IPS DF 6.9 (cell line): ENCODE data around the gene PLK5.

ENCODE experiments used
- DNase-seq: peaks from one replicate; pipeline ENCODE4 v3.0.0-alpha.2; 2013; ENCODE audit warnings: low read depth, low spot score
- H3K27ac ChIP-seq: one replicate; pipeline ENCODE4 v1.5.1; 2013; ENCODE audit warnings: low read length, control low read depth
- H3K27me3 ChIP-seq: 2 replicates; pipeline ENCODE4 v1.6.1; 2013; ENCODE audit warnings: mild to moderate bottlenecking, low read length; ENCODE audit not compliant: control insufficient read depth, insufficient read depth
- H3K36me3 ChIP-seq: 2 replicates; pipeline ENCODE4 v1.6.1; 2013; ENCODE audit warnings: low read length; ENCODE audit not compliant: control insufficient read depth, insufficient read depth
- H3K4me1 ChIP-seq: 2 replicates; pipeline ENCODE4 v1.6.1; 2013; ENCODE audit warnings: low read length; ENCODE audit not compliant: control insufficient read depth, insufficient read depth
- H3K4me3 ChIP-seq: 2 replicates; pipeline ENCODE4 v1.5.1; 2013; ENCODE audit warnings: mild to moderate bottlenecking, low read length
- H3K9me3 ChIP-seq: 2 replicates; pipeline ENCODE4 v1.6.1; 2013; ENCODE audit warnings: low read length, inconsistent platforms; ENCODE audit not compliant: control insufficient read depth, insufficient read depth
- WGBS: extraction: QIAGEN DNeasy Blood & Tissue Kit; methylation state at CpG from one replicate; pipeline ENCODE4 v1.1.7; 2013; ENCODE audit warnings: mixed read lengths, missing lambda C conversion rate; ENCODE audit not compliant: insufficient read length, insufficient coverage; 5-methylcytosine and 5-hydroxymethylcytosine counted together

PLK5 gene

DNA sequence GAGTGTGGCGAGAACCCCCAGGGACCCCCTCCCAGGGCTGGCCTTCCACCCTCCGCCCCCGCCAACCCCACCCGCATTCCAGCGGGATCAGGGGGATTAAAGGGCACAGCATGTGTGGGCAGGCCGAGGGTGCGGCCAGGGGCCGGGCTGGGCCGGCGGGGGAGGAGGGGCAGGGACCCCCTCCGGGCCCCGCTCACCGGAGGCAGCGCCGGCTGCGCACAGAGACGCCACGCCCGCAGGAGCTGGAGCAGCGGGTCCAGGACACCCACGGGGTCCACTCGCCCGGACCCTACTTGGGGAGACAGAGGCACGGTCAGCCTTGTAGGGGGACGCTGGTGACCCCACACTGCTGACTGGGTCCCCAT is 13.5 kb upstream of the PLK5 start:
- Histone ChIP-seq H3K36me3 (no peaks in the 10 kb centered on the region), H3K27ac (no peak overlapping the region), H3K4me1 (peaks cover 3% of the 10 kb centered on the region), H3K9me3 (no peaks in the 10 kb centered on the region), H3K4me3 (no peak overlapping the region), H3K27me3 (no peaks in the 10 kb centered on the region)
- no peak for DNase-seq
- whole genome bisulfite sequencing, result no CpG with 5 or more reads among the region's 25 CpGs

DNA sequence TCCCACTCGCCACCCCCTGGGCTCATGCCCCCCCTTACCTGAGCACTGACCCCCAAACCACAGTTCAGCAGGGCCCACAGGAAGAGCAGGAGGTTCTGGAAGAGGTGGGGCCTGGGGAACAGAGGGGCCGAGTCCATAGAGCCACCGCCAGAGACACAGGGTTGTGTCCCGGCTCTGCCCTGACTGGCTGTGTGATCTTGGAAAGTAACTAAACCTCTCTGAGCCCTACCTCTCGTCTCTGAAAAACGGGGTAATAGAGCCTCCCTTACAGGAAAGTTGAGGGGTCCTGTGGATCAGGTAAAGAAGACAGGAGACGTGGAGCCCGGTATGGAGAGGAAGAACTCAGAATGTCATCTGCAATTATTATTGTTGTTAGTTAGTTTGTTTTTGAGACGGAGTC is 13.1 kb upstream of the PLK5 start:
- peaks cover 3% of the 10 kb centered on the region for H3K4me1 ChIP-seq
- no peak overlapping the region for H3K4me3 ChIP-seq
- DNase-seq, result no peak
- no peak overlapping the region for H3K27ac ChIP-seq
- H3K9me3 ChIP-seq, result no peaks in the 10 kb centered on the region
- H3K27me3 ChIP-seq, result no peaks in the 10 kb centered on the region
- no CpG with 5 or more reads among the region's 9 CpGs for WGBS
- no peaks in the 10 kb centered on the region for H3K36me3 ChIP-seq

DNA sequence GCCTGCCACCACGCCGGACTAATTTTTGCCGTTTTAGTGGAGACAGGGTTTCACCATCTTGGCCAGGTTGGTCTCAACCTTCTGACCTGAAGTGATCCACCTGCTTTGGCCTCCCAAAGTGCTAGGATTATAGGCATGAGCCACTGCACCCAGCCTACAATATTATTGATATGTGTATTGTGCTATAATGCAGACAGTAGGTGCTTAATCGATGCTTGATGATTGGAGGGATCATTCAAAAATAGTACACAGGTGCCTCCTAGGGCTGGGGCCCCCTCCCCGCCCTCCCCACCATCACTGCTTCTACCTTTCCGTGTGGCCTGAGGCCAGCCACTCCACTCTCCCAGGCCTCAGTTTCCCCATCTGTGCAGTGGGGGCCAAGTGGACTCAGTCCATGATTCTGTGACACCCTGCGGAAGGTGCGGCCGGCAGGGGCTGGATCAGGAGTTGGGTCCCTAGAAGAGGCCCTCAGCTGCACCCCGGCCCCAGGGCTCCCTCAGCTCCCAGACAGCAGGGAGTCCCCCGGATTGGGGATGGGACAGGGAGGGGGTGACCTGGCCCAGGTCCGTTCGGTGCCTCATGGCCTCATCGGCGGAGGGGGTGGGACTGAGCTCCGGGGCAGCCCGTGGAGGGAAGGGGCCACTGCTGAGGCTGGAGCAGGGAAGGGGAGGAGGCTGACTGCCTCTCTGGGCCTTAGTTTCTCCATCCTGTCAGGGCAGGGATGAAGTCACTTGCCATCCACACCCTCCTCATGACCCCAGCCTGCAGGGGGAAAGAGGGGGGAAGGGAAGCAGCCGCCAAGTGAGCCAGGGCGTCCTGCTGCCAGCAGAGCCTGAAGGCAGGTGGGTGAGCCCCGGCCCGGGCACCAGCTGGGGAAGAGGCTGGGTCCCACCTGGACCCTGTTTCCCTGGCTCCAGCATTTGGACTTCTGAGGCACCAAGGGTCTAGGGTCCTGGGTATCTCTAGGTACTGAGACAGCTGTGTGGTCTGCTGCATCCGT is 12.3 kb upstream of the PLK5 start:
- peaks cover 3% of the 10 kb centered on the region for H3K4me1 ChIP-seq
- H3K27ac ChIP-seq, result no peak overlapping the region
- WGBS, result no CpG with 5 or more reads among the region's 22 CpGs
- H3K9me3 ChIP-seq, result no peaks in the 10 kb centered on the region
- H3K27me3 ChIP-seq, result no peaks in the 10 kb centered on the region
- no peaks in the 10 kb centered on the region for H3K36me3 ChIP-seq
- no peak for DNase-seq
- H3K4me3 ChIP-seq, result no peak overlapping the region

DNA sequence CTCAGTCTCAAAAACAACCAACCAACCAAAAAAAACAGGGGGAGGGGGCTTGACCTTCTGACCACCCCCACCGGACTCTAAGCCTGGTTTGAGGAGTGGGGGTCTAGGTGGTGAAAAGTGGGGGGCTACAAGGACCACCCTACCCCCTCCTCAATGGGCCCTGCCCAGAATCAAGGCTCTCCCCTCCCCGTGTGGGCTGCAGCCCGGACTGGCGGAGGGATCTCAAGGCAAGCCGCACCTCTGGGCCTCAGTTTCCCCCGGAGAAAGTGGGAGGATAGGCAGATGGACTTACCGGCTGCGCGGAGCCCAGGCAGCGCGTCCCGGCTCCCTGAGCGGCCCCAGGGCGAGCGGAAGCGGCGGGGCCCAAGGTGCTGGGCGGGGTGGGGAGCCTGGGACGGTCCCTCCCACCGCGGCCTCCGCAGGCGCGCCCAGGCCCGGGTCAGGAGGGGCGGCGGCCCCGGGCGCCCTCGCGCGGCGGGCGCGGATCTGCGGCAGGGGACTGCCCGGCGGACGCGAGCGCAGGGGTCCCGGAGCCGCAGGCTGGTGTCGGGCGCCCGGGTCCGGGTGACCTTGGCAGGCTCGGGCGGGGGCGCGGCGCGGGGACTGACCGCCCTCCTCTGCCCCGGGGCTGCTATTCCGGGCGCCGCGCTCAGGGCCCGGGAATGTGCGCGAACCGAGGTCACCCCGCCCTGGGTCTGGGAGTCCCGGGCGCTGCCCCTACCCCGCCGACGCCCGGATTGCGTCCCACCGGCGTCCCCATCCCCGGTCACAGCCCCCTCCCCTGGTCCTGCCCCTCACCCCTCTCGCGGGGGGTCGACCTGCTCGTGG is 11.0 kb upstream of the PLK5 start, which contains the start of gene ADAMTSL5:
ADAMTSL5 (minus strand) TSS at position 349 of the 828 bp plus-strand sequence. CDS start 2,076 bp downstream, outside the sequence.
- no peaks in the 10 kb centered on the region for H3K9me3 ChIP-seq
- H3K4me3 ChIP-seq, result peak within 1 kb of the TSS; percentile 28; the same call in 1 of the 2 replicates
- no peak for DNase-seq
- no peaks in the 10 kb centered on the region for H3K36me3 ChIP-seq
- H3K4me1 ChIP-seq, result peaks cover 3% of the 10 kb centered on the region
- H3K27me3 ChIP-seq, result no peaks in the 10 kb centered on the region
- WGBS, result no CpG with 5 or more reads among the region's 78 CpGs
- H3K27ac ChIP-seq, result no peak within 1 kb of the TSS

DNA sequence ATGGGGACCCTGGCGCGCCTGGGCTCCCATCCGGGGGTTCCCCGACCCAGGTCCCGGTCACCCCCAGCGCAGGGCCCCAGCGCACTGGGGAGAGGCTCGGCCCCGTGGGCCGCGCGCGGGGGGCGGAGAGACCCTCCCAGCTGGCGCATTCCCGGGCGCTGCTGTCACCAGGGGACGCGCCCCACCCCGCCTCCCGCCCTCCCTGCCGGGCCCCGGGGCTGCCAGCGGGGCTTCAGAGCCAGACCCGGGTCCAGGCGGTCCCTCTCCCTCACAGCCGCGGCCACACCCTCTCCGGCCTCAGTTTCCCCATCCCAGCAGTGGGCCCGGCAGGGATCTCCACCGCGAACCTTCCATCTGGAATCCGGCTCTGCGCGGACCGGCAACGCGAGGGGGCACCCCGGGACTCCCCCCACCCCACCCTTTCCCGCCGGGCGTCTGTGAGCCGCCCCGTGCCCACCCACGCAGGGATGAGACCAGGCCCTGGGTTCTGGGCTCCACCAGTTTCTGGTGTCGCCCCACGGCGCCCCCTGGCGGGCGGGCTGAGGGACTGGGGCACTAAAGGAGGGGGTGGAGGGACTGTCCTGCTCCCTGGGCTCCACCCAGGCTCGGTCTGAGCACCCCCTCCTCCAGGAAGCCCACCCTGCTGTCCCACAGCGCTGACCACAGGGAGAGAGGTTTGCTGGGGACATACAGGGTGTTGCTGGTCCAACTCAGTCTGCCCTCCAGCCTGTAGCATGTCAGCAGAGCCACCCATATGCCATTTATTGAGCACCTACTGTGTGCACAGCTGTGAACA is 10.2 kb upstream of the PLK5 start:
- Histone ChIP-seq H3K27me3 (no peaks in the 10 kb centered on the region), H3K9me3 (no peaks in the 10 kb centered on the region), H3K27ac (no peak overlapping the region), H3K4me1 (no peaks in the 10 kb centered on the region; the same call in 1 of the 2 replicates), H3K4me3 (peak overlapping the region; percentile 28; the same call in 1 of the 2 replicates), H3K36me3 (no peaks in the 10 kb centered on the region)
- whole genome bisulfite sequencing, result no CpG with 5 or more reads among the region's 52 CpGs
- DNase-seq, result no peak

DNA sequence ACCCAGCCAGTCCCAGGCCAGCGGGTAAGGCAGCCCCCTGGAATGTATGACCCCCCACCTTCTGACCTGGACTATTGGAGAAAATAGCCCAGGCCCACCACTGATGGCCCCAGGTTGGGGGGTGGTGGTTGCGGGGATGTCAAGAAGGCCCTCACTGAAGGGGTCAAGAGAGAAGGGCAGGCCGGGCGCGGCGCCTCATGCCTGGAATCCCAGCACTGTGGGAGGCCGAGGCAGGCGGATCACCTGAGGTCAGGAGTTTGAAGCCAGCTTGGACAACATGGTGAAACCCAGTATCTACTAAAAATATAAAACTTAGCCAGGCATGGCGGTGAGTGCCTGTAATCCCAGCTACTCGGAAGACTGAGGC is 9.6 kb upstream of the PLK5 start:
- Histone ChIP-seq H3K27ac (no peak overlapping the region), H3K9me3 (no peaks in the 10 kb centered on the region), H3K27me3 (no peaks in the 10 kb centered on the region), H3K36me3 (no peaks in the 10 kb centered on the region), H3K4me1 (no peaks in the 10 kb centered on the region; the same call in 1 of the 2 replicates), H3K4me3 (no peak overlapping the region)
- no peak for DNase-seq
- no CpG with 5 or more reads among the region's 10 CpGs for whole genome bisulfite sequencing

DNA sequence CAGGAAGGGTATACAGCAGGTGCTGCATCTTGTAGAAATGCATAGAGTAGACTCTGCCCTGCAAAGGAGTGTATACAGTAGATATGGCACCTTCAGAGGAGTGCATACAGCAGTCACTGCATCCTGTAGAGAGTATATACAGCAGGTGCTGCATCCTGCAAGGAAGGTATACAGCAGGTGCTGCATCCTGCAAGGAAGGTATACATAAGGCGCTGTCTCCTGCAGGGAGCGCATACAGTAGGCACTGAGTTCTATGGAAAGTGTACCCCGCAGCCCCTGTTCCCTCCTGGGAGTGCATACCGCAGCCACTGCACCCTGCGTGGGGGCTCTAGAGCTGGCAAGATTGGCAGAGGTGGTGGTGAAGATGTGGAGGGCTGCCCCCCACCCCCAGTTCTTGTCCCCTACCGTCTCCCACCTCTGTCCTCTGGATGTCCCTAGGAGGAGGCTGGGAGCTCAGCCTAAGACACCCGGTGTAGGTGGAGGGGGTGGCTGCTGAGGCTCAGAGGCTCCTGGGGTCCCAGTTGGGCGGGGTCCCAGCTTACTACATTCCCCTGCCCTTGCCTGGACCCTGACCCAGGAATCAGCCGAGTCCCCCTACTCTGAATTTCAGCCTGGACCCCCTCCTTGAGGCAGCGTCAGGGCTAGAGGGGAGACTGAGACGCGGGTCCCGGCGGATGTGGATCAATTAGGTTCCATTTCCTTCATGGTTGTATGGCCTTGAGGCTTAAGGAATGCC is 8.7 kb upstream of the PLK5 start:
- H3K4me1 ChIP-seq, result no peaks in the 10 kb centered on the region; the same call in 1 of the 2 replicates
- no peaks in the 10 kb centered on the region for H3K9me3 ChIP-seq
- no peaks in the 10 kb centered on the region for H3K36me3 ChIP-seq
- no peak overlapping the region for H3K4me3 ChIP-seq
- DNase-seq, result no peak
- no peaks in the 10 kb centered on the region for H3K27me3 ChIP-seq
- H3K27ac ChIP-seq, result no peak overlapping the region
- WGBS, result no CpG with 5 or more reads among the region's 14 CpGs

DNA sequence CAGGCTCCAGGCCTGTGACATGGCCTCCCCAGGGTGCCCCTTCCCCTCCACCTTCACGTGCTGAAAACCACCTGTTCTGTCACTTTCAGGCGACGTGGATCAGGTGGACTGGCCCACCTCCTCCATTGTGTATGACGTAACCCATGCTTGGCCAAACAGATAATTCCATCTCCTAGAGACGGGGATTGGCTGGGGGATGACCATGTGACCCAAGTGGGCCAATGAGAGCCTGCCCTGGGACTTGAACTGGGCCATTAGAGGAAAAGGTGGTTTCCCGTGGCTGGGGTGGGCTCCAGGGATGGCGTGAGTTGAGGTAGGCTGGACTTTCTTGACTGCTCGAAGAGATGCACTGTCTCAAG is 7.5 kb upstream of the PLK5 start:
- WGBS, result no CpG with 5 or more reads among the region's 8 CpGs
- H3K27me3 ChIP-seq, result no peaks in the 10 kb centered on the region
- no peak for DNase-seq
- H3K9me3 ChIP-seq, result no peaks in the 10 kb centered on the region
- H3K36me3 ChIP-seq, result no peaks in the 10 kb centered on the region
- no peak overlapping the region for H3K27ac ChIP-seq
- no peak overlapping the region for H3K4me3 ChIP-seq
- no peaks in the 10 kb centered on the region; the same call in 1 of the 2 replicates for H3K4me1 ChIP-seq

DNA sequence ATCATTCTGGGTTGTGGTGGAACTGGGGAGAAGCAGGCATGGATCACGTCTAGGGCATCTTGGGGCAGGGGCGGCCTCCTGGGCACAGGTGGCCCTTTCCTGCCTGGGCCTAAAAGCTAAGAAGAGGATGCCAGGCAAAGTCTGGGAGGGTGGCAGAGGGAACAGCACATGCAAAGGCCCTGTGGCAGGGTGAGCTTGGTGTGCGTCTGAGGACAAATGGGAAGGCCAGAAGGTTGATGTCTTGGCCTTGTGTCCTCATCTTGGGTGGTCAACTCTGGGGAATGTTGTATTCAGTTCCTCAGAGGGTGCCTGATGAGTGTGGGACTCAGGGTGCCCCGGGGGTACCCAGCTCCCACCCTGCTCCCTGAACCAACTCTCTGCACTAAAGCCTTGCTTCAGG is 5.4 kb upstream of the PLK5 start:
- Histone ChIP-seq H3K36me3 (no peaks in the 10 kb centered on the region), H3K4me1 (no peaks in the 10 kb centered on the region), H3K9me3 (no peaks in the 10 kb centered on the region), H3K27me3 (peaks cover 4% of the 10 kb centered on the region; the same call in 1 of the 2 replicates), H3K4me3 (no peak overlapping the region), H3K27ac (no peak overlapping the region)
- no CpG with 5 or more reads among the region's 4 CpGs for WGBS
- DNase-seq, result no peak
